Measurements from ENCODE around the gene SV2C.

SV2C gene

GRCh38 chr5:76152700-76153099 is 69.5 kb downstream of the SV2C start:
- TF ChIP-seq CTCF (IDR thresholded peaks at IDR 0.05; ENCODE audit: low read depth, low read length) = no peak
- H3K4me3 ChIP-seq (ENCODE audit: low read depth, low read length) = no peak overlapping the region

- H3K4me3 ChIP-seq (ENCODE audit: low read depth, low read length) = no peak overlapping the region
- TF ChIP-seq CTCF (IDR thresholded peaks at IDR 0.05; ENCODE audit: low read depth, low read length) = no peak
Observed at GRCh38 chr5:76153271-76153670, 70.1 kb downstream of the SV2C start.

- no peak overlapping the region for H3K4me3 ChIP-seq (ENCODE audit: low read depth, low read length)
- TF ChIP-seq CTCF (IDR thresholded peaks at IDR 0.05; ENCODE audit: low read depth, low read length) = no peak
Observed at GRCh38 chr5:76154009-76154690, 71.0 kb downstream of the SV2C start.

- TF ChIP-seq CTCF (IDR thresholded peaks at IDR 0.05; ENCODE audit: low read depth, low read length) = no peak
- H3K4me3 ChIP-seq (ENCODE audit: low read depth, low read length) = no peak overlapping the region
Observed at GRCh38 chr5:76155536-76155935, 72.4 kb downstream of the SV2C start.

GRCh38 chr5:76162335-76162734 is 79.2 kb downstream of the SV2C start:
- TF ChIP-seq CTCF (IDR thresholded peaks at IDR 0.05; ENCODE audit: low read depth, low read length) = no peak
- no peak overlapping the region for H3K4me3 ChIP-seq (ENCODE audit: low read depth, low read length)

- TF ChIP-seq CTCF (IDR thresholded peaks at IDR 0.05; ENCODE audit: low read depth, low read length) = no peak
- no peak overlapping the region for H3K4me3 ChIP-seq (ENCODE audit: low read depth, low read length)
Observed at GRCh38 chr5:76163111-76163628, 80.0 kb downstream of the SV2C start.

GRCh38 chr5:76165029-76165428 is 81.8 kb downstream of the SV2C start:
- no peak overlapping the region for H3K4me3 ChIP-seq (ENCODE audit: low read depth, low read length)
- TF ChIP-seq CTCF (IDR thresholded peaks at IDR 0.05; ENCODE audit: low read depth, low read length) = no peak
